ENCODE data around the gene ADCYAP1R1. TPM values are rescaled to one million over a fixed set of nuclear protein-coding genes. Genes with fewer than 3 reads are reported as not detected.

The ADCYAP1R1 gene
- polyA plus RNA-seq, 5 donors, result 0.61 to 2.5 (median 1.5) TPM

- no peak for DNase-seq
Measured at GRCh38 chr7:31036924-31037323, 15.2 kb upstream of the ADCYAP1R1 start.

- no peak for DNase-seq
Measured at GRCh38 chr7:31043051-31043471, 9.0 kb upstream of the ADCYAP1R1 start.

DNA sequence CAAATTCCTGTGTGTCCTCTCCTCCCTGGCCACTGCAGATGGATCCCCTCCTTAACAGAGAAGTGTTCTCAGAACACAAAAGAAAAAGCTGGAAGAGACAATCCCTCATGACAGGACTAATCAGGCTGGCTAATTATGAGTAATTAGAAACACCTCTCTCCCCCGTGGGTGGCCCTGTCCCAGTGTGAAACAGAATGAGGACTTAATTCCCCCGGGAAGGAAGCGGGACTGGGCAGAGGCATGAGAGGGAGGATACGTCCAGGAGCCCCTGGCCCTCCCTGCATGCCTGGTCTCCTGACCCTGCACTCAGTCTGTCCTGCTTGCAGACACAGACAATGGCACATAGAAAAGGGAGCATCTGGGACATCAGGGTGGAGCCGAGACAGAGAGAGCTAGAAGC lies 7.6 kb upstream of the ADCYAP1R1 start:
- no peak for DNase-seq

DNA sequence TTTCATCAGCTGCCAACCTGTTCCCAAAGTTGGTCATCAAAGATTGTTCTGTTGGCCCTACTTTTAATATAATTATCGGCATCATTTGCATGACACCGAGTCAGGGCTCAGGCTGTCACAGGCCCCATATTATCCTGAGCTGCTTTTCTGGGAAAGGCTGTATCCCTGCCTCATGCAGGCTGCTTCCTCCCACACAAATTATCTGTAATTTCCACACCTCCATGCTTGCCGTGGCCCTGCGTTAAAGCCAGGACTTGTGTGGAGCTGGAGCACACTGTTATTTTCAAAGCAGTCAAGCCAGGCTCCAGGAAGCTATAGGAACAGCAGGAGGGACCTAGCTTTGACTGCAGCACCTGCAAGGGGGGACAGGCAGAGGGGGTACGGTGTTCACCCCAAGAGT lies 5.4 kb upstream of the ADCYAP1R1 start:
- no peak for DNase-seq

DNA sequence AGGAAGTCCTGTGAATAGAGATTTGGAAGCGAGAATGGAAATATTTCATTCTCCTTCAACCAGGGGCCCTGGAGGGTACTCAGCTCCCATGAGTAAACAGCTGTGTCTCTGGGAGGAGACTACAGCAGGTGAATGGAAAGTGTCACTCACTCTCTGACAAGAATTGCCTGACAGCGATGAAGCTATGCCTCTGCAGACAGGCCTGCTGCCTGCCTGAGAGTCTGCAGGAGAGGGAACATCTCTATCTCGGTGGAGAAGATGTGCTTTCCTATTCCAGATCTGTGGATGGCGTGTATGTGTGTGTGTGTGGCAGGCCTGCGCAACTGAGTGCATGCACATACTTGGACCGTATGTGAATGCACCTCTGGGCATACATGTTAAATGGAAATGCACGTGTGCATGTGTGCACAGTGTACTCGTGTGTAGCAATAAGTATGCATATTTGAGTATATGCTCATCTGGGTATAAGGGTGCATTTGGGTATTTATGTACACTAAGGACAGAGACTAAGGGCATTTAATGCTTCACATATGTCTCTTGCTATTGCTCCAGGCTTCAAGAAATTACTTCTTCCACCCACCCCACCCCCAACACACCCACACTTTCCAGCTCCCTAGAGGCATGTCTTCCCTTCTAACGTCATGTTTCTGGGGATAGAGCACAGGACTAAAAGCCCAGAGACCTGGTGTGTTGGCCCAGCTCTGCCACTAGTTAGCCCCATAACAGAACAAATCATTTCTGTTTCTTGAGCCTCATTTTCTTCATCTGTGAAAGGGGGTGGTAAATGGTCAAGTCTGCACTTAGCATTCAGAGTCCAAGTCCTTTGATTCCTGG lies 4.6 kb upstream of the ADCYAP1R1 start:
- DNase-seq, result no peak

DNA sequence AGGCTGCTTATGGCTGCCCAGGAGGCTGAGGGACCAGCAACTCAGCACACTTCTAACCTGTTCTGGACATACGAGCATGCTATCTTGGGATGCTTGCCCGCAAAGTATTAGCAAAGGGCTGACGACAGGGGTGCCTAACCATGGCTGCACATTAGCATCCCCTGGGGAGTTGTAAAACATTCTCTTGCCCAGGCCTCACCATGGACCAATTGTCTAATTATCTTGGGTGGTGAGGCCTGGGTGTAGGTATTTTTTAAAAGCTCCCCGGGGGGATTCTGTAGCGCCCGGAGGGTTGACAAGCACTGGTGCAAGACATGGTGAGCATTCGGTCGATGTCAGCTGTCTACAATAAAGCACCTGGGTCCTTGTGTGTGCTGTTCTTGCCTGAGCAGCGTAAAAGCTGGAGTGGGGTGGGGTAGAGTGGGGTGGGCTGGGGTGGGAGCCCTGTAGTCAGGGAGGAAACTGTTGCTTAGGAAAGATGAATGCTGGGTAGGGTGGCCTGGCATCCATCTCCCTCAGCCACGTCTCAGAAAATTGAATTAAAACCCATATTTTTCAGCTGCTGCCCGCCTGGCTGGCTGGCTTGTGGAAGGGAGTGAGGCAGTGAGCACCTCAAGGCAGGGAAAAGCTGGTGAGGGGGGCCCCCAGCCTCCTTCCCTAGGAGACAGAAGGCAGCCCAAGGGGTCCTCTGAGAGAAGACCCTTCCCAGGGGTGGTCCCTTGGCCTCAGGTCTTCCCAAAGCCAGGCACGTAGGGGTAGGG lies 2.9 kb upstream of the ADCYAP1R1 start:
- DNase-seq, result no peak

DNA sequence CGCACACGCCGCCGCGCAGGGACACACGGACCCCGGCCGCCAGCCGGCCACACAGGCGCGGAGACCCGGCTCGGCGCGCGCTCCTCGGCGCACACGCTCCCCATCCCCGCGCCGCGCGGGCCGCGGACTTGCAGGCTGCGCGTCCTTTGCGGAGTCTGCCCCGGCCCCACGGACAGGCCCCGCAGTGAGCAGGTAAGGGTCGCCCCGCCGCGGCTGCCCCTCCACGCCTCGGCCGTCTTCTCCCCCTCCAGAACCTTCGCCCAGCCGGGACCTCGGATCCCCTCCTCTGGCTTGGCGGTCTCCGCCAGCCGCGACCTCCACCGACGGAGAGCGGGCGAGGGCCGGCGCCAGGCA lies 356 bp downstream of the ADCYAP1R1 start:
- DNase-seq, result no peak

GRCh38 chr7:31052841-31053601 lies 913 bp downstream of the ADCYAP1R1 start:
- no peak for DNase-seq

- DNase-seq, result no peak
Measured at GRCh38 chr7:31053986-31054385, 1.9 kb downstream of the ADCYAP1R1 start.

DNA sequence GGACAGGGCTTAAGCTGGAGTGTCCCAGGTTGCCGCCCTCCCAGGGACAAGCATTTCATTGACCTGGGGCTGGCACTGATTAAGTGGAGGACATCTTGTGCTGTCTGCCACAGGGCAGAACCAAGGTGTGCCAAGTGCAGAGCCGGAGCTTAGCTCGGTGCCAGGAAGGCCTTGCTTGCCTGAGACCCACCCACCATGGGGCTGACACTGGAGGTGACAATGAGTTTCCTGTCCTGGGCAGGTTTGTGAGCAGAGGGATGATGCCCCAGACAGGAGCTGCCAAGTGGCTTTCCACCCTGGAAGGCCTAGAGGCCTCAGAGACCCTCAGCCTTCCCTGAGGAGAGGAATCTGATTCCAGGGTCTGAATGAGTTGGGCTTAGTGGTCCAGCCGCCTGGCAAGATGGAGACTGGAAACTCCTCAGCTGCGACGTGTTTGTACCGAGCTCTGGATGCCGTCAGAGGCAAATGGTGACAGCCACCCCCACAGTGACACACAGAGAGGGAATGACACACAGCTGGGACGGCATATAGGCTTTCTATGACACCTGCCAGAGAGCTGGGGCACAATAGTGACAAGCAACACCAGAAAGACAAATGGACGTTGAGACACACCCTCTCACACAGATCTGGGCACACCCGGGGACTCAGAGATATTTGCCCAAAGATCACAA lies 2.6 kb downstream of the ADCYAP1R1 start:
- DNase-seq, result no peak

- DNase-seq, result no peak
Measured at GRCh38 chr7:31055471-31055870, 3.4 kb downstream of the ADCYAP1R1 start.

GRCh38 chr7:31056775-31057346 lies 4.8 kb downstream of the ADCYAP1R1 start:
- no peak for DNase-seq

GRCh38 chr7:31058122-31058521 lies 6.0 kb downstream of the ADCYAP1R1 start:
- no peak for DNase-seq

DNA sequence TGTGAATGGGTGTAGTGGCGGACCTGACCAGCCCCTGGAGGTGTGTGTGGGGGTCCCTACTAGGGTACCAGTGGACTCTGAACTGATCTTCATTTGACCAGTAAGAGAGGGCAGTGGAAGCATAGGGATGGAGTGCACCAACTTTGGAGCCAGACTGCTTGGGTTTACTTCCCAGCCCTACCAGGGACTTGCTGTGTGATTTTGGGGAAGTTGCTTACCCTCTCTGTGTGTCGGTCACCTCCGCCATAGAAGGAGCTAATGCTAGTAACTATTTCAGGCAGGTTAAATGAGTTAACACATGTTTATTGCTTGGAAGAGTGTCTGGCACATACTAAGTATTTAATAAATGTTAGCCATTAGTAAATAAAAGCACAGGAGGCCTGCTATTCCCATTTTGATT lies 6.6 kb downstream of the ADCYAP1R1 start:
- DNase-seq, result no peak

- no peak for DNase-seq
Measured at GRCh38 chr7:31059551-31059950, 7.4 kb downstream of the ADCYAP1R1 start.

- no peak for DNase-seq
Measured at GRCh38 chr7:31061185-31061584, 9.1 kb downstream of the ADCYAP1R1 start.

GRCh38 chr7:31062746-31063435 lies 10.8 kb downstream of the ADCYAP1R1 start:
- DNase-seq, result no peak

- DNase-seq, result no peak
Measured at GRCh38 chr7:31065021-31065593, 13.0 kb downstream of the ADCYAP1R1 start.

- DNase-seq, result no peak
Measured at GRCh38 chr7:31065840-31066239, 13.7 kb downstream of the ADCYAP1R1 start.

GRCh38 chr7:31066516-31067130 lies 14.5 kb downstream of the ADCYAP1R1 start:
- DNase-seq, result no peak

Data from right lung (tissue), 5 donors.